Tibial nerve (tissue), 3 donors: Measurements from ENCODE around the gene CDCA3.

ENCODE experiments used
- POLR2A ChIP-seq, 2 donors: fragments of 450-650 bp; IDR thresholded peaks; one replicate each; pipeline ENCODE4 v1.6.1; 2017; ENCODE audit warnings: antibody characterized with exemption in 2 of 2, mild to moderate bottlenecking in 2 of 2, moderate library complexity in 2 of 2
- TF ChIP-seq, protein P1 (sequence below), 5 experiments: fragments of 200-600 bp in 3 of 5; fragments of 450-650 bp in 2 of 5; sonication (generic) in 3 of 5; IDR thresholded peaks; one replicate each; pipeline ENCODE4 v1.5.1; 2016 to 2019; ENCODE audit warnings: antibody characterized with exemption in 5 of 5, mild to moderate bottlenecking in 3 of 5, moderate library complexity in 2 of 5

DNA sequence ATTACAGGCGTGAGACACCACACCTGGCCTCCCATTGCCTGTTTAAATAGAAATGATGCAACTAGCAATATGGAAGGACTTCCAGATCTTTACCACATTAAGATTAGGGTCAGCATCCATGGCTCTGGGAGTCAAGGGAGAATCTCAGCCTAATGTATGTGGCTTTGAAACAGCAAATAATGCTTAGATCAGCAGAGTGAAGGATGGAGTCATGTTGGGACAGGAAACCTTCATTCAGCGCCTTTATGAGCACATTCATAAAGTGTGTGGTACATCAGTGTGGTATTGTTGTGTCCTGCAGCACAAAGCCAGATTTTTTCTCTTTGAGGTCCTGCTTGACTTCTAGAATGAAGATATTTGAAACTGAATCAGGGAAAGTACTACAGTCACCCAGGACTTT lies 37.3 kb upstream of the CDCA3 start:
- TF ChIP-seq, protein P1, sequence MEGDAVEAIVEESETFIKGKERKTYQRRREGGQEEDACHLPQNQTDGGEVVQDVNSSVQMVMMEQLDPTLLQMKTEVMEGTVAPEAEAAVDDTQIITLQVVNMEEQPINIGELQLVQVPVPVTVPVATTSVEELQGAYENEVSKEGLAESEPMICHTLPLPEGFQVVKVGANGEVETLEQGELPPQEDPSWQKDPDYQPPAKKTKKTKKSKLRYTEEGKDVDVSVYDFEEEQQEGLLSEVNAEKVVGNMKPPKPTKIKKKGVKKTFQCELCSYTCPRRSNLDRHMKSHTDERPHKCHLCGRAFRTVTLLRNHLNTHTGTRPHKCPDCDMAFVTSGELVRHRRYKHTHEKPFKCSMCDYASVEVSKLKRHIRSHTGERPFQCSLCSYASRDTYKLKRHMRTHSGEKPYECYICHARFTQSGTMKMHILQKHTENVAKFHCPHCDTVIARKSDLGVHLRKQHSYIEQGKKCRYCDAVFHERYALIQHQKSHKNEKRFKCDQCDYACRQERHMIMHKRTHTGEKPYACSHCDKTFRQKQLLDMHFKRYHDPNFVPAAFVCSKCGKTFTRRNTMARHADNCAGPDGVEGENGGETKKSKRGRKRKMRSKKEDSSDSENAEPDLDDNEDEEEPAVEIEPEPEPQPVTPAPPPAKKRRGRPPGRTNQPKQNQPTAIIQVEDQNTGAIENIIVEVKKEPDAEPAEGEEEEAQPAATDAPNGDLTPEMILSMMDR (IDR thresholded peaks at IDR 0.05), result no peak
- no peak for TF ChIP-seq POLR2A (IDR thresholded peaks at IDR 0.05)
